ENCODE data around the gene ASB8. TPM values are rescaled to one million over a fixed set of nuclear protein-coding genes. Genes with fewer than 3 reads are reported as not detected.

The ASB8 gene, protein sequence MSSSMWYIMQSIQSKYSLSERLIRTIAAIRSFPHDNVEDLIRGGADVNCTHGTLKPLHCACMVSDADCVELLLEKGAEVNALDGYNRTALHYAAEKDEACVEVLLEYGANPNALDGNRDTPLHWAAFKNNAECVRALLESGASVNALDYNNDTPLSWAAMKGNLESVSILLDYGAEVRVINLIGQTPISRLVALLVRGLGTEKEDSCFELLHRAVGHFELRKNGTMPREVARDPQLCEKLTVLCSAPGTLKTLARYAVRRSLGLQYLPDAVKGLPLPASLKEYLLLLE
- total RNA-seq = 13.8 and 16.6 TPM in 2 replicates

DNA sequence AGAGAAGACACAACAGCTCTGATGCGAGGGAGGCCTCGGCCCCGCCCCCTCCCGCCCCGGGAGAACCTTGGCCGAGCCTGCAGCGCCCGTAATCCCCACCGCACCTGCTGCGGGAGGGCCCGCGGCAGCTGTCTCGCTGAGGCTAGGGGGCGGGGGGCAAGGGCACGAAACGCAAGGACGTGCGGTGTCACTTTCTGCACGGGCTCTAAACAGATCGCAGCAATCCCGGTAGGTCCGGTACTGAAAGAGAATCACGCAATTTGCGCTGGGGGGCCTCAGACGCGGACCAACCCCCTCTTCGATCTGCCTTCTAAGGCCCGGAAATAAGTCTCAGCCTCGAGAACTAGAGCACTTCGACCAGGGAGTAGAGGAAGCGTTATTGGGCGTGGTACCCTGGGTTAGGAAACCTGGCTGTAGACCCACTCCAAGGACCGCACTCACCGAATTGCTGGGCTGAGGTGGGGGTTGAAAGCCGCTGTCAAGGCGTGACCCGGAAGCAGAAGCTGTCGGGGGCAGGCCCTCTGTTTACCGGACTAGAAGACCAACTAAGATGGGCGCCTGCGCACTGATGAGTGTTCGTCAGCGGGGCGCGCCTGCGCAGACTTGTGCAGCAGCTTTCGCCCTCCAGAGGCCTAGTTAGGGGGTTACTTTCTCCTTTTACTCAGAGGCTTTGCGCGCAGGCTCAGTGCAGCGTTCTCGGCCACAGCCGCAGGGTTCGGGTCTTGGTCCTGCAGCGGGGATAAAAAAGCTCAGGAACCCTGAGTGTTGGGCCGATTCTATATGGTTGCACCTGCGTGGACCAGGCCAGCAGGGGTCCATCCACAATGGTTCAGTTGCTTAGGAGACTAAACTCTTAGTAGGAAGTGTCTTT lies at the start of gene ASB8:
Gene ASB8, minus strand, starts transcription at position 498 of the 871 bp plus-strand sequence. CDS start 4,019 bp downstream, outside the sequence.

DNA sequence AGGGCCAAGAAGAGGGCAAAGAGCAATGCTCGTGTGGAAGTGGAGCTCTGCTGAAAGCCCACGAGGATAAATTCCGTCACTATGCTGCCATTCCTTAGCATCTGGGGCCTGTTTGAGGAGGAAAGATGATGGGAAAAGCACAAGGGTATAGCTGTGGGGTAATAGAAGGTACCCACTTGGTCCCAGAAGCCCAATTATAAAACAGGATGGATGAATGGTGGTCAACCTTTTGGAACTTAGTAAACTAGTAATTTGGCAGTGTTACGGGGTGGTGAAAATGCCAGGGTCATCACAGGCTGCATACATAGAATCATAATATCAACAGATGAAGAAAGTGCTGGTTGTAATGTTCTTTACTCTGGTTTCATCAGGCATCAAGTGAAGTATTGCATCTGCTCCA lies 45.9 kb upstream of the ASB8 start, which contains the start of gene OR10AD1:
Gene OR10AD1, minus strand, starts transcription at position 101 of the 400 bp plus-strand sequence. Its CDS starts 0 bp downstream, at position 101.

DNA sequence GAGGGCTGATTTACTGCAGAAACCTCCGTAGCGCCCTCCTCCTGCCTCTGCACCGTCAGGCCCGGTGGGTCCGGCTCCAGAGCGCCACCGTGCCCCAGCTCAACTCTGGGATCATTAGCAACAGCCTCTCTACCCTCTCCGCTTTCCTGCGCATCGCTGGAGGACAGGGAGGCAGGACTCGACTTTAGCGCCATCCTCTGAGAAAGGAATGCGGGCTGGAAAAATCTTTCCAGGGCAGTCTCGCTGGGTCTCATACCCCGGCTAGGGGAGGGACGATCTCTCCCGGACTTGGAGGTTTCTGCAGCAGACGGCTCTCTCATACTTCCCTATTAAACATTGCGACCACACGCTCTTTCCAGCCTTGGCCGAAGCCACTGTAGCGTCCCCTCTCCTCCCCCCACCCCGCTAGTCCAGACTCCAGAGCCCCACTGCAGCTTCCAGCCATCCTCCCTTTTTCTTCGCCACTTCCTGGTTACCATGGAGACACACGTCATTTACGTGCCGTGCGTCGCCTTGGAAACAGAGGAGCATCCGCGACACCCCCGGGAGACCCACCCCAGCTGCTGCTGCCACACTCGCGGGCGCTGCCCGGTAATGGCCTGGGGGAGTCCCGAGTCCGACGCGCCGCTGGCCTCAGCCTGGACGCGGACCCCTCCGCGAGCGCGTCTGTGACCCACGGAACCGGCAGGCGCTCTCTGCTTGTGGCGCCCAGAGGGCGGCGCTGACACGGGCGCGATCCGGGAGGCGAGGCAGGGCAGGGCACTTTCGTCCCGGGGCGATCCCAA lies 26.0 kb upstream of the ASB8 start, which contains the start of gene CCDC184:
Gene CCDC184, plus strand, starts transcription at position 554 of the 785 bp plus-strand sequence. CDS start 479 bp downstream, outside the sequence.

DNA sequence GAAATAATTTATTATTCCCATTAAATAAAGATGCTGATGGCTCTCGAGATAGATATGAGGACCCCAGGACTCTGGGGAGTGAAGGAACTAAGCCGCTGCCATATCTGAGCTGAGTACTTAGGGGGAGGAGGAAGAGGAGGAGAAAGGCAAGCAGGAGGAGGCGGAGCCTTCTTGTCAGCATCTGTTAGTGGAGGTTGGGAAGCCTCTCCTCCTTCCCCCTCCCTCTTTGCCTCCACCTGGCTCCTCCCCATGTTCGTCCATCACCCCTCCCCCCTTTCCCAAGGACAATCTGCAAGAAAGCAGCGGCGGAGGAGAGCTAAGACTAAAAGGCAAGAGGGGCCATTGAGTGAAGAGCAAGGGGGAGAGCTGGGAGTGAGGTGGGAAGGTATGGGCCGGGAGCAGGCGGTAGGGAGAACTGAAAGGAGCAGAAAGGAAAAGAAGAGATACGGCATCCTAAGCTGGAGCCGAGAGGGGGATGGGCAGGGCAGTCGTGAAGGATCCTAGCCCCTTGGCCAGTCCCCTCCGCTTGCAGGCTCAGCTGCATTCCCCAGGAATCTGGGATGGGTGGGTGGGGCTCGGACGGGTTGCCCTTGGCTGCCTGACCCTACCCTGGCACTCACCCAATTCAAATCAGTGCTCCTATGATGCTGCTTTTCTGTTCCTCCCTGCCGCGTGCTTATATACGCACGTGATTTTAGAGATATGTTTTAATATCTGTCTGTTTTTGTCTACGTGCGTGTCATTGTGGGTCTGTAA lies 38.1 kb downstream of the ASB8 start, which contains the start of gene PFKM:
Gene PFKM, plus strand, starts transcription at position 287 of the 756 bp plus-strand sequence. CDS start 3,411 bp downstream, outside the sequence.

DNA sequence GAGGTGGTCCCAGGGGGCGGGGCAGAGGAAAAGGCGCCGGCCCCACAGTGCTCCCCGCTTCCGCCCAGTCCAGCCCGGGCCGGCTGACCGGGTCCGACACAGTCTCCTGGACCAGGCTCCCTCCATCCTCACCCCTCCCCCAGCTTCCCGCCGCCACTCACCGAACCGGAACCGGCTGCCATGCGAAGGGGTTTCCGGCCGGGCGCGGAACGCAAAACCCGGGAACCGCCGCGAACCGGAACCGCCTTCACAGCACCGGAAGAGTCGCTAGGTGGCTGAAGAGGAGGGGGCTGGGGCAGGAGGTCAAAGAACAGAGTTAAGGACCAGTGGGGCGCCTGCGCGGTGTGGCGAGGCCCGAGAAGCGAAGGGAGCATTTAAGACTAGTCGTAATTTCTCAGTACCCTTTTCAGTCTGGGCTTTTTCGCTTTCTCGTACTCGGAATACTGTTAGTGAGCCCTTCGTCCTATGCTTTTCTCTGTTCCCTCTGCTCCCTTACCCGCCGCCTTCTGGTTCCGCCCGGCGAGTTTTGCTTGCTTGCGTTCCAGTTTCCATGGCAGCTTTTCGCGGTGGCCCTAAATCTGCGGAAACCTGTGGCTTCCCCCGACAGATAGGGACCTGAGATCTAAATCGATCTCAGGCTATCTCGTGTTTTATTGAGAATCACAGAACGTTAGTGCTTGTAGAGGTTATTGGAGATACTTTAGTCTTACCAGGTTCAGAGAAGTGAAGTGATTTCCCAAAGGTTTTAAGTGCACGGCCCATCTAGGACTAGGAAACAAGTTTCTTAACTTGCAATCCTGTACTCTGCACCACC lies 51.2 kb downstream of the ASB8 start, which contains the start of gene SENP1:
Gene SENP1, minus strand, starts transcription at position 213 of the 814 bp plus-strand sequence. CDS start 4,607 bp downstream, outside the sequence.

Other genes starting within 250 kb of the ASB8 start
- gene TMEM106C, start 193.9 kb downstream of the ASB8 start, total RNA-seq = 128 and 139 TPM in 2 replicates
- gene COL2A1, start 153.0 kb downstream of the ASB8 start, total RNA-seq = under 0.01 TPM in 2 replicates
- gene SENP1, start 51.4 kb downstream of the ASB8 start, total RNA-seq = 9.3 and 15.7 TPM in 2 replicates
- 77.5 and 109 TPM in 2 replicates for gene PFKM, start 38.2 kb downstream of the ASB8 start, total RNA-seq
- 0.85 and 0.96 TPM in 2 replicates for gene CCDC184, start 26.1 kb upstream of the ASB8 start, total RNA-seq
- not detected in 2 replicates for gene OR10AD1, start 45.8 kb upstream of the ASB8 start, total RNA-seq
- 8.4 and 16.6 TPM in 2 replicates for gene ZNF641, start 193.4 kb upstream of the ASB8 start, total RNA-seq

All from regular cardiac myocyte (primary cell).